H9 (cell line): ENCODE results near the gene RAB7B. TPM values are rescaled to one million over a fixed set of nuclear protein-coding genes. Genes with fewer than 3 reads are reported as not detected.

Source experiments
- DNase-seq: peaks from one replicate; pipeline ENCODE4 v3.0.0-alpha.2; 2017
- H2AFZ ChIP-seq: one replicate; pipeline ENCODE4 v1.6.1; 2013; ENCODE audit warnings: mild to moderate bottlenecking, low read length, control low read depth, moderate library complexity
- H2AK5ac ChIP-seq: 2 replicates; pipeline ENCODE4 v1.6.1; 2013; ENCODE audit warnings: low read length, control low read depth, mixed read lengths; ENCODE audit not compliant: insufficient read length
- H2BK120ac ChIP-seq: one replicate; pipeline ENCODE4 v1.6.1; 2013; ENCODE audit warnings: low read depth, mild to moderate bottlenecking, low read length, control low read depth, inconsistent platforms; ENCODE audit not compliant: poor library complexity, severe bottlenecking
- H2BK12ac ChIP-seq: 2 replicates; pipeline ENCODE4 v1.6.1; 2013; ENCODE audit warnings: low read length, control low read depth, mixed read lengths, low read depth; ENCODE audit not compliant: insufficient read length
- H2BK15ac ChIP-seq: 2 replicates; pipeline ENCODE4 v1.6.1; 2013; ENCODE audit warnings: low read depth, low read length, control low read depth
- H2BK20ac ChIP-seq: one replicate; pipeline ENCODE4 v1.6.1; 2013; ENCODE audit warnings: low read depth, mild to moderate bottlenecking, low read length, control low read depth, inconsistent platforms; ENCODE audit not compliant: poor library complexity, severe bottlenecking
- H2BK5ac ChIP-seq: 2 replicates; pipeline ENCODE4 v1.6.1; 2013; ENCODE audit warnings: low read length, control low read depth, mixed read lengths; ENCODE audit not compliant: insufficient read length
- H3K14ac ChIP-seq: 2 replicates; pipeline ENCODE4 v1.6.1; 2013; ENCODE audit warnings: low read length, control low read depth; ENCODE audit not compliant: insufficient read depth
- H3K18ac ChIP-seq: 2 replicates; pipeline ENCODE4 v1.6.1; 2013; ENCODE audit warnings: low read depth, mild to moderate bottlenecking, mixed read lengths, low read length, control low read depth; ENCODE audit not compliant: insufficient read length
- H3K23ac ChIP-seq: 2 replicates; pipeline ENCODE4 v1.6.1; 2013; ENCODE audit warnings: low read length, control low read depth, mixed read lengths, low read depth; ENCODE audit not compliant: insufficient read length
- H3K23me2 ChIP-seq: 2 replicates; pipeline ENCODE4 v1.6.1; 2013; ENCODE audit warnings: low read depth, mild to moderate bottlenecking, mixed read lengths, low read length, control low read depth; ENCODE audit not compliant: insufficient read length, poor library complexity, severe bottlenecking
- H3K27ac ChIP-seq: 2 replicates; pipeline ENCODE4 v1.5.1; 2013; ENCODE audit warnings: low read length, control low read depth, mixed read lengths, low read depth; ENCODE audit not compliant: insufficient read length
- H3K27me3 ChIP-seq: 2 replicates; pipeline ENCODE4 v1.6.1; 2013; ENCODE audit warnings: low read length, control low read depth, inconsistent platforms; ENCODE audit not compliant: insufficient read depth
- H3K4ac ChIP-seq: 2 replicates; pipeline ENCODE4 v1.6.1; 2013; ENCODE audit warnings: low read depth, mild to moderate bottlenecking, control low read depth, inconsistent platforms, low read length, moderate library complexity
- H3K4me1 ChIP-seq: 2 replicates; pipeline ENCODE4 v1.6.1; 2013; ENCODE audit warnings: low read length, control low read depth, inconsistent platforms; ENCODE audit not compliant: insufficient read depth
- H3K4me2 ChIP-seq: 2 replicates; pipeline ENCODE4 v1.6.1; 2013; ENCODE audit warnings: low read length, control low read depth, mixed read lengths; ENCODE audit not compliant: insufficient read length, insufficient read depth
- H3K56ac ChIP-seq: 2 replicates; pipeline ENCODE4 v1.6.1; 2013; ENCODE audit warnings: low read depth, mild to moderate bottlenecking, mixed read lengths, low read length, control low read depth; ENCODE audit not compliant: insufficient read length
- H3K79me1 ChIP-seq: 2 replicates; pipeline ENCODE4 v1.6.1; 2013; ENCODE audit warnings: low read depth, mild to moderate bottlenecking, moderate library complexity, low read length, control low read depth, inconsistent platforms; ENCODE audit not compliant: insufficient read depth, poor library complexity, severe bottlenecking
- H3K79me2 ChIP-seq: 2 replicates; pipeline ENCODE4 v1.6.1; 2013; ENCODE audit warnings: low read length, control low read depth, inconsistent platforms; ENCODE audit not compliant: insufficient read depth
- H3K9ac ChIP-seq: 2 replicates; pipeline ENCODE4 v1.6.1; 2013; ENCODE audit warnings: low read length, control low read depth, mixed read lengths; ENCODE audit not compliant: insufficient read length; ENCODE audit errors: extremely low read depth
- H3K9me3 ChIP-seq: one replicate; pipeline ENCODE4 v1.6.1; 2013; ENCODE audit warnings: low read depth, low read length, inconsistent platforms; ENCODE audit not compliant: control insufficient read depth
- H3T11ph ChIP-seq: one replicate; pipeline ENCODE4 v1.6.1; 2013; ENCODE audit warnings: mild to moderate bottlenecking, low read length, control low read depth, inconsistent platforms
- H4K20me1 ChIP-seq: one replicate; pipeline ENCODE4 v1.6.1; 2013; ENCODE audit not compliant: control insufficient read depth, insufficient read length, insufficient read depth
- H4K5ac ChIP-seq: 2 replicates; pipeline ENCODE4 v1.6.1; 2013; ENCODE audit warnings: low read depth, mild to moderate bottlenecking, mixed read lengths, low read length, control low read depth; ENCODE audit not compliant: insufficient read length
- H4K8ac ChIP-seq: replicated peaks from 2 replicates; pipeline ENCODE4 v1.6.1; 2013; ENCODE audit warnings: low read length, control low read depth, mixed read lengths, low read depth; ENCODE audit not compliant: insufficient read length
- H4K91ac ChIP-seq: 2 replicates; pipeline ENCODE4 v1.6.1; 2013; ENCODE audit warnings: low read depth, mild to moderate bottlenecking, moderate library complexity, mixed read lengths, low read length, control low read depth; ENCODE audit not compliant: insufficient read length
- H3K27ac Mint-ChIP-seq, 3 experiments: 2 replicates in 2 of 3; 3 replicates in 1 of 3; pipeline ENCODE4 v1.8.0; 2020 to 2021; ENCODE audit warnings: mixed read lengths in 3 of 3, mild to moderate bottlenecking in 1 of 3, moderate library complexity in 1 of 3
- H3K27me3 Mint-ChIP-seq: 2 replicates; pipeline ENCODE4 v1.8.0; 2021; ENCODE audit warnings: low read depth, mild to moderate bottlenecking, moderate library complexity, mixed read lengths
- H3K36me3 Mint-ChIP-seq, 3 experiments: 2 replicates in 2 of 3; 3 replicates in 1 of 3; pipeline ENCODE4 v1.8.0; 2020 to 2021; ENCODE audit warnings: low read depth in 3 of 3, mixed read lengths in 3 of 3; ENCODE audit not compliant: insufficient read depth in 1 of 3
- H3K4me1 Mint-ChIP-seq, 2 experiments: 2 replicates each; pipeline ENCODE4 v1.8.0; 2020; ENCODE audit warnings: mixed read lengths in 2 of 2
- H3K4me3 Mint-ChIP-seq, 2 experiments: 2 replicates in 1 of 2; 3 replicates in 1 of 2; pipeline ENCODE4 v1.8.0; 2020 to 2021; ENCODE audit warnings: mild to moderate bottlenecking in 2 of 2, mixed read lengths in 2 of 2, moderate library complexity in 1 of 2
- H3K9me3 Mint-ChIP-seq, 2 experiments: 2 replicates in 1 of 2; 3 replicates in 1 of 2; pipeline ENCODE4 v1.8.0; 2020; ENCODE audit warnings: mild to moderate bottlenecking in 2 of 2, mixed read lengths in 2 of 2, moderate library complexity in 1 of 2
- WGBS: extraction: QIAGEN DNeasy Blood & Tissue Kit; methylation state at CpG from one replicate; pipeline ENCODE4 v1.1.7; 2013; ENCODE audit warnings: missing lambda C conversion rate, low lambda C conversion rate, mixed read lengths; ENCODE audit not compliant: insufficient read length; ENCODE audit errors: extremely low coverage; 5-methylcytosine and 5-hydroxymethylcytosine counted together
- total RNA-seq: library from RNA; stranded (reverse); gene quantifications from 2 replicates; pipeline ENCODE4 v1.2.1, GENCODE V29; 2021
- TF ChIP-seq, protein P1 (sequence below): fragments of 200-600 bp; sonication (generic); conservative IDR thresholded peaks from 3 replicates; pipeline ENCODE4 v1.8.0; 2021; ENCODE audit warnings: antibody characterized with exemption, mild to moderate bottlenecking

RAB7B gene
- total RNA-seq, 1 experiment from 2014 or later, result 0.68 TPM

DNA sequence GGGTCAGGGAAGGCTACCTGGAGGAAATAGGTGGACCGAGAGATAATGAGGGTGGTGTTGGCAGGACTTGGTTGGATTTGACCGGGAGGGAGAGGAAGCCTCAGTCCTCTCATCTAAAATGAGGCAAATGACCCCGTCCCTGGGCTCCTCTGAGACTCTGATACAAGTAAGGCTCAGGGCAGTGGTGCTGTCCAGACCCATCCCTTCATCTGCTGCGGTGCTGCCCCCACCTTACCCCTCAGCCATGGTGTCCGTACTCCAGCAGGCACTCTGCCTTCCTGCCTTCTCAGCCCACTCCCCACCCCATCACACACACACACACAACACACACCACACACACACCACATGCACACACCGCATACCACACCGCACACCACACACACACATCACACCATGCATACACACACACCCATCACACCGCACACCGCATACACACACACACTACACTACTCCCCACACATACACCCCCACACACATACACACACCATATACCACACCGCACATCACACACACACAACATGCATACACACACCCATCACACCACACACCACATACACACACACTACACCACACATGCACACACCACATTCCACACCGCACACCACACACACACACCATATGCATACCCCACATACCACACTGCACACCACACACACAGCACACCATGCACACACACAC lies 30.6 kb downstream of the RAB7B start:
- H3K14ac ChIP-seq, result no peak overlapping the region
- no peak overlapping the region for H3T11ph ChIP-seq
- H3K4me2 ChIP-seq, result no peak overlapping the region
- Mint-ChIP-seq H3K27me3 (no peaks in the 10 kb centered on the region), H3K4me3 (no peak overlapping the region), H3K36me3 (peaks cover 0 to 1% (median 0%) of the 10 kb centered on the region in 3 experiments; a peak in 3 of 7 replicates), H3K27ac (no peak overlapping the region; a peak in 1 of 7 replicates), H3K4me1 (peaks cover 0 to 8% of the 10 kb centered on the region in 2 experiments; a peak in 2 of 4 replicates), H3K9me3 (peaks cover 4 to 16% of the 10 kb centered on the region in 2 experiments; a peak in 3 of 5 replicates)
- H2BK20ac ChIP-seq, result no peak overlapping the region
- H2AK5ac ChIP-seq, result no peak overlapping the region
- H2BK15ac ChIP-seq, result no peak overlapping the region
- H3K56ac ChIP-seq, result no peak overlapping the region
- H2BK5ac ChIP-seq, result no peak overlapping the region
- H3K18ac ChIP-seq, result no peak overlapping the region
- no peak overlapping the region for H2BK120ac ChIP-seq
- peak overlapping the region; percentile 5 for H4K5ac ChIP-seq
- H3K9ac ChIP-seq, result no peak overlapping the region
- 100% methylated on average over 6 of the region's 11 CpGs for WGBS
- H3K27ac ChIP-seq, result no peak overlapping the region
- no peak overlapping the region for H2BK12ac ChIP-seq
- no peak overlapping the region for H2AFZ ChIP-seq
- no peaks in the 10 kb centered on the region for H3K27me3 ChIP-seq
- H3K9me3 ChIP-seq, result no peaks in the 10 kb centered on the region
- H4K8ac ChIP-seq, result peak overlapping the region; percentile 3
- TF ChIP-seq, protein P1, sequence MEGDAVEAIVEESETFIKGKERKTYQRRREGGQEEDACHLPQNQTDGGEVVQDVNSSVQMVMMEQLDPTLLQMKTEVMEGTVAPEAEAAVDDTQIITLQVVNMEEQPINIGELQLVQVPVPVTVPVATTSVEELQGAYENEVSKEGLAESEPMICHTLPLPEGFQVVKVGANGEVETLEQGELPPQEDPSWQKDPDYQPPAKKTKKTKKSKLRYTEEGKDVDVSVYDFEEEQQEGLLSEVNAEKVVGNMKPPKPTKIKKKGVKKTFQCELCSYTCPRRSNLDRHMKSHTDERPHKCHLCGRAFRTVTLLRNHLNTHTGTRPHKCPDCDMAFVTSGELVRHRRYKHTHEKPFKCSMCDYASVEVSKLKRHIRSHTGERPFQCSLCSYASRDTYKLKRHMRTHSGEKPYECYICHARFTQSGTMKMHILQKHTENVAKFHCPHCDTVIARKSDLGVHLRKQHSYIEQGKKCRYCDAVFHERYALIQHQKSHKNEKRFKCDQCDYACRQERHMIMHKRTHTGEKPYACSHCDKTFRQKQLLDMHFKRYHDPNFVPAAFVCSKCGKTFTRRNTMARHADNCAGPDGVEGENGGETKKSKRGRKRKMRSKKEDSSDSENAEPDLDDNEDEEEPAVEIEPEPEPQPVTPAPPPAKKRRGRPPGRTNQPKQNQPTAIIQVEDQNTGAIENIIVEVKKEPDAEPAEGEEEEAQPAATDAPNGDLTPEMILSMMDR, result no peak
- no peaks in the 10 kb centered on the region for H3K4me1 ChIP-seq
- no peak overlapping the region for H3K4ac ChIP-seq
- no peaks in the 10 kb centered on the region for H3K23me2 ChIP-seq
- H3K79me1 ChIP-seq, result no peaks in the 10 kb centered on the region
- H3K79me2 ChIP-seq, result no peaks in the 10 kb centered on the region
- no peak overlapping the region for H4K91ac ChIP-seq
- no peak for DNase-seq
- peaks cover 3% of the 10 kb centered on the region for H4K20me1 ChIP-seq
- no peak overlapping the region for H3K23ac ChIP-seq
